ENCODE results near the gene ZNF341. TPM values are rescaled to one million over a fixed set of nuclear protein-coding genes. Genes with fewer than 3 reads are reported as not detected.

Gene ZNF341
- total and polyA plus RNA-seq, 8 donors = 3.4 to 5.2 (median 4.2) TPM

DNA sequence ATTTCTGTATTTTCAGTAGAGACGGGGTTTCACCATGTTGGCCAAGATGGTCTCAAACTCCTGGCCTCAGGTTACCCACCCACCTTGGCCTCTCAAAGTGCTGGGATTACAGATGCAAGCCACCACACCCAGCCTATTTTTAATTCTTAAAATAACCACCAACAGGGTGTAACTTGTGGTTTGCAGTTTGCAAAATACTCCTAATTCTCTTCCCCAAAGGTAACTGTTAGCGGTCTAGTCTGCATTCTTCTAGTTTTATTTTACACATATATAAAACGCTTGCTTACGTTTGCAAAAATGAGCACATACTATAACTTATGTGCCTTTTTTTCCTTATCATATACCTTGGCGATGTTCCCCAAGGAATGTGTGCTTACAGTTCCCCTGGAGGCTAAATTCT is 53.7 kb downstream of the ZNF341 start:
- Histone ChIP-seq H3K4me1 (peaks cover 11 to 38% of the 10 kb centered on the region in 2 donors), H3K4me3 (no peak overlapping the region), H3K36me3 (peaks cover 0 to 12% of the 10 kb centered on the region in 2 donors), H3K27me3 (no peaks in the 10 kb centered on the region), H3K9me3 (no peaks in the 10 kb centered on the region), H3K27ac (no peak overlapping the region)
- TF ChIP-seq CTCF (IDR thresholded peaks at IDR 0.05) = no peak
- DNase-seq (no peak), ATAC-seq (no peak)
- intact Hi-C loops (cut with DNase I) = no loop called here

DNA sequence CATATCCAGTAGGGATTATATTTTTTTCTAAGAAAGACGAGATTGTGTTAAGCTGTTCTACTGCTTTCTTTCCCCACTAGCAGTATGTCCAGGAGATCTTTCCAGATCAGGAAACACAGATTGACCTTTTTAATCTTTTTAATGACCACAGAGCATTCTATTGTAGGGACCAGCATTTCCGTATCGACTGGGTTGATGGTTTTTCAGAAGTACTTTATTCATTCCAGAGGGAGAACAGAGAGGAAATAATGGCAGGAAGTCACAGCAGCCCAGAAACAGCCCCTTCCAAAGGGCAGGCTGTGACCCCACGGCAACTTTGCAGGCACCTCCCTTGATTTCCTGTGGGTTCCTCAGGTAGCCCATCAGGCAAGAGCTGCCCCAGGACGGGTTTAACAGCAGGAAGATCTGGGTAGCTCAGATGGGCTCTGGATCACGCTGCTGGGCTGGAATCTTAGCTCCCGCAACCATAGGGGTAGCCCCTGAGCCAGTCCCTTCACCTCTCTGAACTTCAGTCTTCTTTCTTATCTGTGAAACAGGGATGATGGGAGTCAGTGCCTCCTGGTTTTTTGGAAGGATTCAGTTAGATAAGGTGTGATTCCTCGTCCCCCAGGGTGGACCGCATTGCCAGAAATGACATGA is 55.6 kb downstream of the ZNF341 start:
- peaks cover 12 to 44% of the 10 kb centered on the region in 2 donors for H3K4me1 ChIP-seq
- no peak for TF ChIP-seq CTCF (IDR thresholded peaks at IDR 0.05)
- H3K4me3 ChIP-seq = no peak overlapping the region
- no peak overlapping the region for H3K27ac ChIP-seq
- no peaks in the 10 kb centered on the region for H3K9me3 ChIP-seq
- DNase-seq (no peak), ATAC-seq (no peak)
- no peaks in the 10 kb centered on the region for H3K27me3 ChIP-seq
- intact Hi-C loops (cut with DNase I) = no loop called here
- H3K36me3 ChIP-seq = peaks cover 0 to 11% of the 10 kb centered on the region in 2 donors

DNA sequence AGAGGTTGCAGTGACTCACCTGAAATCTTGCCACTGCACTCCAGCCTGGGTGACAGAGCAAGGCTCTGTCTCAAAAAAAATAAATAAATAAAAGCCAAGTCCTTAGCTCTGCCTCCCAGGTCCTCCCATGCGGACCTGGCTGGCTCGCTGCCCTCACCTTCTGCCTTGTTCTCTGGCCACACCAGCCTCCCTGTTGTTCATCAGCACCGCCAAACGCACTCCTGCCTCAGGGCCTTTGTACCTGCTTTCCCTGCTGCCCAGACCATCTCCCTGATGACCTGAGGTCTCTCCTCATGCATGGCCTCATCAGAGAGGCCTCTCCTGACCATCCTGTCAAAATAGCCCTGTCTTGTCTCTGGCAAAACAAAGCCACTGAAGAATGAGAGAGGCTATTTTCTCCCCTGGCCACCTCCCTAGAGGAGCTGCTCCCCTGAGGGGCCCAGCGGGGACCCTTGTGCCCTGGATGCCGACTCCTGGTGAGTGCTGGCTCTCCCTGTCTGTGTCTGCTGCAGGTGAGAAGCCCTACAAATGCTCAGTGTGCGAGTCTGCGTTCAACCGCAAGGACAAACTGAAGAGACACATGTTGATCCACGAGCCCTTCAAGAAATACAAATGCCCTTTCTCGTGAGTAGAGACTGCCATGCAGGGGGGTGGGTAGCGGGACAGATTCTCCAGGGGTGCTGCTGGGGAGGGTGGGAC is 56.7 kb downstream of the ZNF341 start:
- TF ChIP-seq CTCF (IDR thresholded peaks at IDR 0.05) = no peak
- ATAC-seq (no peak), DNase-seq (no peak)
- H3K27me3 ChIP-seq = no peaks in the 10 kb centered on the region
- peaks cover 14 to 55% of the 10 kb centered on the region in 2 donors for H3K4me1 ChIP-seq
- intact Hi-C loops (cut with DNase I) = no loop called here
- peaks cover 0 to 11% of the 10 kb centered on the region in 2 donors for H3K36me3 ChIP-seq
- H3K27ac ChIP-seq = peak overlapping the region; percentile 71 to 73
- no peaks in the 10 kb centered on the region for H3K9me3 ChIP-seq
- no peak overlapping the region for H3K4me3 ChIP-seq

- Histone ChIP-seq H3K27me3 (no peaks in the 10 kb centered on the region), H3K4me1 (peaks cover 14 to 58% of the 10 kb centered on the region in 2 donors), H3K9me3 (no peaks in the 10 kb centered on the region), H3K36me3 (peaks cover 0 to 11% of the 10 kb centered on the region in 2 donors), H3K4me3 (no peak overlapping the region), H3K27ac (peak overlapping the region; percentile 71 to 73)
- DNase-seq = peak in 2 of 4 donors; percentile 82 to 84
- intact Hi-C loops (cut with DNase I) = no loop called here
- TF ChIP-seq CTCF (IDR thresholded peaks at IDR 0.05) = no peak
- peak; percentile 81 for ATAC-seq
Measured at GRCh38 chr20:33789109-33789857, 57.5 kb downstream of the ZNF341 start.

- DNase-seq (no peak), ATAC-seq (no peak)
- H3K9me3 ChIP-seq = no peaks in the 10 kb centered on the region
- no peak overlapping the region for H3K4me3 ChIP-seq
- intact Hi-C loops (cut with DNase I) = no loop called here
- H3K27ac ChIP-seq = peak overlapping the region; percentile 59 to 71
- no peaks in the 10 kb centered on the region for H3K27me3 ChIP-seq
- peaks cover 0 to 11% of the 10 kb centered on the region in 2 donors for H3K36me3 ChIP-seq
- TF ChIP-seq CTCF (IDR thresholded peaks at IDR 0.05) = no peak
- H3K4me1 ChIP-seq = peaks cover 14 to 52% of the 10 kb centered on the region in 2 donors
Measured at GRCh38 chr20:33789858-33790182, 58.0 kb downstream of the ZNF341 start.

All from left lung (tissue), 10 donors.